Glutamatergic neuron (in vitro differentiated cells): ENCODE results near the gene PGLYRP3. TPM values are rescaled to one million over a fixed set of nuclear protein-coding genes. Genes with fewer than 3 reads are reported as not detected.

ENCODE experiments used
- DNase-seq: peaks from one replicate; pipeline ENCODE4 v3.0.0; 2022
- H3K27ac Mint-ChIP-seq: one replicate; pipeline ENCODE4 v1.8.0; 2020; ENCODE audit warnings: mild to moderate bottlenecking, mixed read lengths, inconsistent platforms; ENCODE audit not compliant: unreplicated experiment
- H3K27me3 Mint-ChIP-seq: one replicate; pipeline ENCODE4 v1.8.0; 2020; ENCODE audit warnings: mild to moderate bottlenecking, moderate library complexity, mixed read lengths, inconsistent platforms; ENCODE audit not compliant: unreplicated experiment
- H3K36me3 Mint-ChIP-seq: one replicate; pipeline ENCODE4 v1.8.0; 2020; ENCODE audit warnings: mild to moderate bottlenecking, mixed read lengths, inconsistent platforms; ENCODE audit not compliant: unreplicated experiment
- H3K4me1 Mint-ChIP-seq: one replicate; pipeline ENCODE4 v1.8.0; 2020; ENCODE audit warnings: mild to moderate bottlenecking, low read depth, mixed read lengths, inconsistent platforms; ENCODE audit not compliant: unreplicated experiment
- H3K4me3 Mint-ChIP-seq: one replicate; pipeline ENCODE4 v1.8.0; 2020; ENCODE audit warnings: mild to moderate bottlenecking, mixed read lengths, inconsistent platforms; ENCODE audit not compliant: unreplicated experiment
- H3K9me3 Mint-ChIP-seq: one replicate; pipeline ENCODE4 v1.8.0; 2020; ENCODE audit warnings: mild to moderate bottlenecking, moderate library complexity, mixed read lengths, inconsistent platforms; ENCODE audit not compliant: unreplicated experiment
- CTCF ChIP-seq: fragments of 200-600 bp; sonication (generic); IDR thresholded peaks from one replicate; pipeline ENCODE4 v1.5.0; 2021; ENCODE audit not compliant: partially characterized antibody, unreplicated experiment
- total RNA-seq: library from RNA; stranded (reverse); fragmentation: NEBNext Ultra II Directional; extraction: Animal tissue kit (Norgen Biotek cat#: 25700); gene quantifications from one replicate; pipeline ENCODE4 v1.2.1, GENCODE V29; 2021; ENCODE audit not compliant: unreplicated experiment

The PGLYRP3 gene
- total RNA-seq, 1 donor from 2014 or later = not detected

GRCh38 chr1:153356392-153357075, 43.8 kb upstream of the PGLYRP3 start:
- Mint-ChIP-seq H3K36me3 (no peaks in the 10 kb centered on the region), H3K4me3 (no peak overlapping the region), H3K9me3 (no peaks in the 10 kb centered on the region), H3K4me1 (peaks cover 10% of the 10 kb centered on the region), H3K27me3 (peaks cover 8% of the 10 kb centered on the region), H3K27ac (no peak overlapping the region)
- no peak for DNase-seq
- TF ChIP-seq CTCF = no peak

DNA sequence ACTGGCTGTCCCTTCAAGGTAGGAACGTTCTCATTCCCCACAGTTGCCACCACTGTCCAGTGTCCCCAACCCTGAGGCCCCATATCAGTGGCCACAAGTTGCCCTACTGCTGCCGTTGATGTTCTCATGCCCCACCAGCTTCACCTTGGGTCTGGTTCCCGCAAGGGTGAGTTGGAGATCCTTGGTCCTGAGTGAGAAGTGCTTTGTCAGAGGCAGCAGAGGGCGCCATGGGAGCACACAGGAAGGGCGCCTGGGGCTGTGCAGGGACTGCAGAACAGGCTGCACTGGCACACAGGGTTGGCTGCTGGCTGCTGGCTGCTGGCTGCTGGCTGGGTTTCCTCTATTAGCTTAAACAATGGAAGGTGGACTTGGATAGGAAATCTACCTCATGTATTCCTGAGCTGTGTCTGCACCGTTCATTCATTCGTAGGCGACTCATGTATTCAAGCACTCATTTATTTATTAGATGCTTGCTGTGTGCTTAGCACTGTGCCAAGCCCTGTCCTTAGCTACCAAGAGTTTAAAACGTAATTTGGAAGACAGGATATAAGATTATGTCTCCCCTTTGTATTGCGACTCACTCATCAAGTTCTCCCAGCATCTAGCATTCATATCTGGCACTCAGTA, 42.8 kb upstream of the PGLYRP3 start:
- peak; percentile 73 for DNase-seq

DNA sequence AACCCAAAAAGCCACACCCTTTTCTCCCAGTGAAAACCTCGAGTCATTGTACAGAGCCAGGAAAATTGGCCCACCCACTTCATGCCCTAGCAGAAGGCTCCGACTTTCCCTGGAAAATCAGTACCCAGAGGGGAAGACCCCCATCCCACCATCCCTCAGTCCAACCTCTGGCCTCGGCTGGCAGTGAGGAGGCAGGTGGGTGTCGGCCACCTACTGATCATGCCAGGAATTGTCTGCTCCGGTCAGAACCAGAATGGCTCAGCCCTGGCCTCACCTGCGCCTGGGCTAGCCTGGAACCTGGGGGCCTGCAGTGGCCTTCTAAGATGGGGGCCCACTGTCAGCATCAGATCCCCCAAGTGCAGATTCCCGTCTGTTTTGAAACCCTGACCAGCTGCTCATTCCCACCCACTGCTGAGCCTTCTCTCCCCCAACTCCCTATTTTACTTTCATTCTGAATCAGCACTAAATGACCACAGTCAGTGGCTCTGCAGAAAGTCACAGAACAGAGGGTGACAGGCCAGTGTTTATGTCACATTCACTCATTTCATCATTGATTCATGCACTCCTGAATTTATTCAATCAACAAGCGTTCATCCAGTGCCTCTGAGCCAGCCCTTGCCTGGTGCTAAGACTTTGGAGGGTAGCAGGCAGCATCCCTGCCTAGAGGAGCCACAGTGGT, 41.9 kb upstream of the PGLYRP3 start:
- H3K36me3 Mint-ChIP-seq = no peaks in the 10 kb centered on the region
- peaks cover 2% of the 10 kb centered on the region for H3K27me3 Mint-ChIP-seq
- H3K4me3 Mint-ChIP-seq = no peak overlapping the region
- no peaks in the 10 kb centered on the region for H3K9me3 Mint-ChIP-seq
- TF ChIP-seq CTCF = no peak
- DNase-seq = no peak
- no peak overlapping the region for H3K27ac Mint-ChIP-seq
- H3K4me1 Mint-ChIP-seq = peaks cover 2% of the 10 kb centered on the region

More for the DNA sequence above, 42.8 kb upstream of the PGLYRP3 start:
- H3K9me3 Mint-ChIP-seq = no peaks in the 10 kb centered on the region
- H3K27ac Mint-ChIP-seq = no peak overlapping the region
- no peaks in the 10 kb centered on the region for H3K36me3 Mint-ChIP-seq
- no peak overlapping the region for H3K4me3 Mint-ChIP-seq
- H3K27me3 Mint-ChIP-seq = peaks cover 5% of the 10 kb centered on the region
- peaks cover 4% of the 10 kb centered on the region for H3K4me1 Mint-ChIP-seq
- peak; percentile 30 for TF ChIP-seq CTCF

DNA sequence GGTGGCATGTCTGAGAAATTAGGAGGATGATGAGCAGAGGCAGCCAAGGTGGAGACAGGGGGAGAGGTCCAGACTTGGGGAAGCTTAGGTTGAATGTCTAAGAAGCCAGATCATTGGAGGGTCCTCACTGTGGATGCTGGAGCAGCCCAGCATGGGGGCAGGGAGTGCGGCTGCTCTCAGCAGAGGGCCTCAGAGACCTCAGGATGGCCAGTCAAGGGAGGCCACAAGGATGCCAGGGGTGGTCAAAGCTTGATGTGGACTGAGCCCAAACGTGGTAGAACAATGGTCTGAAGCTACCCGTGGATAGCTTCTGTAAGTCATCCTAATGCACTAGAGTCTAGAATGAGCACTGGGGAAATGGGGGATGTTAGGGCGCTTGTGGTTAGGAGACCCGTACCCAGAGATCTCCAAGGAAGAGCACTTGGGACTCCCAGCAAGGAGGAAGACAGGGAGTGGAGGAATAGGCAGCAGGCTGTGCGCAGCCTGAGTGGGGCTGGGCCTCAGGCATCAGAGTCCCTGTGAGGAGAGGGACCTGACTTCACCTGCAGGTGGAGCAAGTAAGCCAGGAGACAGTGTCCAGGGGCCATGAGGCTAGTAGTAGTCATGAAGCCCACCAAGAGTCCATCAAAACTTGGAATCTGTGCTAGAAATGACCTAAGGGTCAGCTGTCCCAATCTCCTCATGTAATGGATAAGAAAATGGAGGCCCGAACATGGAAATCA, 40.6 kb upstream of the PGLYRP3 start:
- Mint-ChIP-seq H3K27ac (no peak overlapping the region), H3K4me3 (no peak overlapping the region), H3K27me3 (peaks cover 6% of the 10 kb centered on the region), H3K9me3 (no peaks in the 10 kb centered on the region), H3K36me3 (no peaks in the 10 kb centered on the region), H3K4me1 (peaks cover 2% of the 10 kb centered on the region)
- DNase-seq = peak; percentile 70
- peak; percentile 61 for TF ChIP-seq CTCF
